Lower leg skin (tissue), 3 donors: ENCODE data around the gene OMA1.

Source experiments
- CTCF ChIP-seq, 3 donors: fragments of 450-650 bp; IDR thresholded peaks; one replicate each; pipeline ENCODE4 v1.5.1; 2016; ENCODE audit warnings: antibody characterized with exemption in 3 of 3, mild to moderate bottlenecking in 3 of 3, moderate library complexity in 2 of 3
- POLR2A ChIP-seq, 2 donors: fragments of 450-650 bp; IDR thresholded peaks; one replicate each; pipeline ENCODE4 v1.6.1; 2016 to 2017; ENCODE audit warnings: antibody characterized with exemption in 2 of 2, mild to moderate bottlenecking in 1 of 2, moderate library complexity in 1 of 2

- TF ChIP-seq POLR2A (IDR thresholded peaks at IDR 0.05) (no peak), CTCF (IDR thresholded peaks at IDR 0.05) (no peak)
Measured at GRCh38 chr1:58571616-58572015, 25.1 kb upstream of the OMA1 start.
